ENCODE results near the gene CA5A. TPM values are rescaled to one million over a fixed set of nuclear protein-coding genes. Genes with fewer than 3 reads are reported as not detected.

CA5A gene
- total and polyA plus RNA-seq, 2 of the 13 experiments (the other 11 are each of a cell fraction or from before 2014, with no cell fraction given) = 66.8 to 106 TPM

- TF ChIP-seq CREB3 (CRISPR knock-in tag; IDR thresholded peaks at IDR 0.05) (no peak), ZNF720 (CRISPR knock-in tag; IDR thresholded peaks at IDR 0.05) (no peak), MEIS2 (CRISPR knock-in tag; IDR thresholded peaks at IDR 0.05) (no peak), NFKB2 (CRISPR knock-in tag; IDR thresholded peaks at IDR 0.05; ENCODE audit: borderline replicate concordance) (no peak; the same call in 1 of the 2 replicates), ZBTB7B (CRISPR knock-in tag; IDR thresholded peaks at IDR 0.05) (peak; percentile 50; the same call in 1 of the 2 replicates), ZNF207 (IDR thresholded peaks at IDR 0.05; ENCODE audit: borderline replicate concordance) (no peak), KDM1A (CRISPR knock-in tag; IDR thresholded peaks at IDR 0.05) (no peak), TBL1XR1 (IDR thresholded peaks at IDR 0.05; ENCODE audit: borderline replicate concordance, low read length, partially characterized antibody) (no peak), NPAS2 (CRISPR knock-in tag; IDR thresholded peaks at IDR 0.05; ENCODE audit: borderline replicate concordance) (no peak), ZNF512 (CRISPR knock-in tag; IDR thresholded peaks at IDR 0.05) (no peak), POGK (CRISPR knock-in tag; conservative IDR thresholded peaks at IDR 0.05) (no peak), ZNF12 (CRISPR knock-in tag; IDR thresholded peaks at IDR 0.05) (no peak), MAZ (IDR thresholded peaks at IDR 0.05; ENCODE audit: borderline replicate concordance, low read depth, low read length) (no peak), MAZ (CRISPR knock-in tag; IDR thresholded peaks at IDR 0.05; ENCODE audit: low read depth) (no peak), TAF15 (IDR thresholded peaks at IDR 0.05; ENCODE audit: low read depth, low read length, poor library complexity, severe bottlenecking) (no peak), MBNL3 (CRISPR knock-in tag; conservative IDR thresholded peaks at IDR 0.05) (no peak), ZNF629 (CRISPR knock-in tag; conservative IDR thresholded peaks at IDR 0.05) (no peak), PLRG1 (conservative IDR thresholded peaks at IDR 0.05) (no peak), SAP130 (CRISPR knock-in tag; IDR thresholded peaks at IDR 0.05; ENCODE audit: low read depth) (peak; percentile 68; the same call in 1 of the 2 replicates), RXRB (CRISPR knock-in tag; IDR thresholded peaks at IDR 0.05; ENCODE audit: borderline replicate concordance) (peak; percentile 49; the same call in 1 of the 2 replicates), ASH2L (IDR thresholded peaks at IDR 0.05; ENCODE audit: insufficient read length, low read depth, low read length) (no peak), ZNF782 (CRISPR knock-in tag; IDR thresholded peaks at IDR 0.05; ENCODE audit: borderline replicate concordance) (no peak), REPIN1 (CRISPR knock-in tag; IDR thresholded peaks at IDR 0.05; ENCODE audit: borderline replicate concordance, low read depth) (0 out of 2 replicates have a peak, but pooled peaks have one; percentile 44), MATR3 (CRISPR knock-in tag; IDR thresholded peaks at IDR 0.05) (no peak), ADNP (CRISPR knock-in tag; IDR thresholded peaks at IDR 0.05) (no peak), ZNF484 (CRISPR knock-in tag; IDR thresholded peaks at IDR 0.05; ENCODE audit: borderline replicate concordance, low read depth) (no peak), THAP7 (CRISPR knock-in tag; IDR thresholded peaks at IDR 0.05) (no peak)
Measured at GRCh38 chr16:87966685-87967185, 30.4 kb upstream of the CA5A start (continued).
